ENCODE measurements around the gene GYS2. TPM values are rescaled to one million over a fixed set of nuclear protein-coding genes. Genes with fewer than 3 reads are reported as not detected.

GYS2 gene
- total RNA-seq, 4 donors from 2014 or later: not detected

DNA sequence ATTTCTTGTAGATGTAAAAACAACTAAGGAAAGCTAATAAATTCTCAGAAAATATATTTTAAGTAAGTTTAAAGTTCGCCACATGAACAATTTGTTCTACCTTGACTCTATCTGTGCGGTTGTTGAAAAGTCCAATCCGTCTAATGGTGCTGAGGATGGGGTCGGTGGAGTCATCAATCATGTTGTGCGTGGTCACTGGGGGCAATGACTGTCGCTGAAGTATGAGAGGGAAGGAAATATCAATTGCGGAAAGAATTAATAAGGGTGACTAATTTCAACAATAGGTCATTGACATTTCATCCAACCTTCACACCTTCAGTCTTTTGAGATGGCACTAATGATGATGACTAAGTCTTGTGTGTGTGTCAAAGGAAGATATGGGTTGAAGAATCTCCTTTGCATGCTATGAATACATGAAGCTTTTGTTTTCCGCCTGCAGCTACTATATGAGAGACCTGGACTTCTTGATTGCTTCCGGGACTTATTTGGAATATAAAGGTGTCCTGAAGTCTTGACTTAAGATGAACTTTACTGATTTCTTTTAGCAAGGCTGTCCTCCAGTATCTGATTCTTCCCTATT, 46.5 kb downstream of the GYS2 start:
- no peaks in the 10 kb centered on the region for H3K36me3 ChIP-seq
- H3K9me3 ChIP-seq: no peaks in the 10 kb centered on the region
- no peak for TF ChIP-seq POLR2A (IDR thresholded peaks at IDR 0.05)
- TF ChIP-seq, protein P1, sequence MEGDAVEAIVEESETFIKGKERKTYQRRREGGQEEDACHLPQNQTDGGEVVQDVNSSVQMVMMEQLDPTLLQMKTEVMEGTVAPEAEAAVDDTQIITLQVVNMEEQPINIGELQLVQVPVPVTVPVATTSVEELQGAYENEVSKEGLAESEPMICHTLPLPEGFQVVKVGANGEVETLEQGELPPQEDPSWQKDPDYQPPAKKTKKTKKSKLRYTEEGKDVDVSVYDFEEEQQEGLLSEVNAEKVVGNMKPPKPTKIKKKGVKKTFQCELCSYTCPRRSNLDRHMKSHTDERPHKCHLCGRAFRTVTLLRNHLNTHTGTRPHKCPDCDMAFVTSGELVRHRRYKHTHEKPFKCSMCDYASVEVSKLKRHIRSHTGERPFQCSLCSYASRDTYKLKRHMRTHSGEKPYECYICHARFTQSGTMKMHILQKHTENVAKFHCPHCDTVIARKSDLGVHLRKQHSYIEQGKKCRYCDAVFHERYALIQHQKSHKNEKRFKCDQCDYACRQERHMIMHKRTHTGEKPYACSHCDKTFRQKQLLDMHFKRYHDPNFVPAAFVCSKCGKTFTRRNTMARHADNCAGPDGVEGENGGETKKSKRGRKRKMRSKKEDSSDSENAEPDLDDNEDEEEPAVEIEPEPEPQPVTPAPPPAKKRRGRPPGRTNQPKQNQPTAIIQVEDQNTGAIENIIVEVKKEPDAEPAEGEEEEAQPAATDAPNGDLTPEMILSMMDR (IDR thresholded peaks at IDR 0.05): no peak
- intact Hi-C loops (cut with DNase I): no loop called here
- 80 to 85% methylated on average over 9 of the region's 9 CpGs for WGBS, 2 donors
- H3K27ac ChIP-seq: no peak overlapping the region
- no peaks in the 10 kb centered on the region for H3K4me1 ChIP-seq
- DNase-seq: no peak
- H3K4me3 ChIP-seq (replicated peaks in 1 of 3): no peak overlapping the region
- no peaks in the 10 kb centered on the region for H3K27me3 ChIP-seq

DNA sequence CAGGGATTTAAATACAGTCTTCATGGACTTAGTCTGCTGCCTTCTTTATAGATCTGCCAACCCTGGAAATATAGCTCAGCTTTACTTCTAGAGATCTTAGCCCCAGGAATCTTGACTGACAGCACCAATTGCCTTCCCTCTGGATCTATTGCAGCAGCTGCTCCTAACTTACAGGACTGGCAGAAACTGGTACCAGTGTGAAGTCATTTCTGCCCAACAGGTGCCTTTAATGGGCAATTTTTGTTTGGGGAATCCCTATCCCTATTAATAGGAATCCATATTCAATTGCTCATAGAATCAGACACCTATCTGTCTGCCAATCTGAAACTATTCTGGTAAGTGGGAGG, 51.3 kb downstream of the GYS2 start:
- Histone ChIP-seq H3K36me3 (no peaks in the 10 kb centered on the region), H3K27ac (no peak overlapping the region), H3K4me3 (replicated peaks in 1 of 3) (no peak overlapping the region), H3K9me3 (no peaks in the 10 kb centered on the region), H3K4me1 (peaks cover 10 to 12% of the 10 kb centered on the region in 2 donors), H3K27me3 (no peaks in the 10 kb centered on the region)
- DNase-seq: no peak
- no peak for TF ChIP-seq POLR2A (IDR thresholded peaks at IDR 0.05)
- TF ChIP-seq, protein P1 (IDR thresholded peaks at IDR 0.05): no peak
- intact Hi-C loops (cut with DNase I): no loop called here

DNA sequence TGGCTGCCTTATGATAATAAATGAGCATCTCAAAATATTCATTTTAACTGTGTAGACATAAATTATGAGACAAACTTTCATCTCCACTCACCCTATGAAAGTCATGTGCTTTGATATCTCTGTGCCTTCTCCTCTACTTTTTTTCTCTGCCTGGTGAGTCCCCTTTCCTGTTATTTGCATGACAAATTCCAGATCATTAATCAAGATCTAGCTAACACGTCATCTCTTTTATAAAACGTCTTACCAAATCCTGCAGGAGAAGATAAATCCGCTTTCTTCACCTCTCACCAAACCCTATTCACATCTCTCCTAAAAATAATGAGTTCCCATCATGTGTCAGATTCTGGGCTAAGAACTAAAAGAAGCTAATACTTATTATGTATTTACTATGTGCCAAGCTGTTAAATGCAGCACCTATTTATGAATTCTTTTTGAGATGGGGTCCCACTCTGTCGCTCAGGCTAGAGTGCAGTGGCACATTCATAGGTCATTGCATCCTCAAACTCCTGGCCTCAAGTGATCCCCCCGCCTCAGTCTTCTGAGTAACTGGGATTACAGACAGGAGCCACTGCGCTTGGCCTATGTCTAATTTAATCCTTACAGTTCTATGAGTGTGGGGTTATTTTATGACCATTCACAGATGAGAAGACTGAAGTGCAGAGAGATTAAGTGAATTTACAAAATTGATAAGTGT, 51.9 kb downstream of the GYS2 start:
- no peaks in the 10 kb centered on the region for H3K9me3 ChIP-seq
- peaks cover 10 to 12% of the 10 kb centered on the region in 2 donors for H3K4me1 ChIP-seq
- intact Hi-C loops (cut with DNase I): no loop called here
- no peak for DNase-seq
- no peaks in the 10 kb centered on the region for H3K36me3 ChIP-seq
- no peak overlapping the region for H3K4me3 ChIP-seq (replicated peaks in 1 of 3)
- 73 to 85% methylated on average over 6 of the region's 6 CpGs for WGBS, 2 donors
- H3K27ac ChIP-seq: peak overlapping the region in 1 of 3 donors; percentile 80
- H3K27me3 ChIP-seq: no peaks in the 10 kb centered on the region
- TF ChIP-seq POLR2A (IDR thresholded peaks at IDR 0.05): no peak
- TF ChIP-seq, protein P1 (IDR thresholded peaks at IDR 0.05): no peak

DNA sequence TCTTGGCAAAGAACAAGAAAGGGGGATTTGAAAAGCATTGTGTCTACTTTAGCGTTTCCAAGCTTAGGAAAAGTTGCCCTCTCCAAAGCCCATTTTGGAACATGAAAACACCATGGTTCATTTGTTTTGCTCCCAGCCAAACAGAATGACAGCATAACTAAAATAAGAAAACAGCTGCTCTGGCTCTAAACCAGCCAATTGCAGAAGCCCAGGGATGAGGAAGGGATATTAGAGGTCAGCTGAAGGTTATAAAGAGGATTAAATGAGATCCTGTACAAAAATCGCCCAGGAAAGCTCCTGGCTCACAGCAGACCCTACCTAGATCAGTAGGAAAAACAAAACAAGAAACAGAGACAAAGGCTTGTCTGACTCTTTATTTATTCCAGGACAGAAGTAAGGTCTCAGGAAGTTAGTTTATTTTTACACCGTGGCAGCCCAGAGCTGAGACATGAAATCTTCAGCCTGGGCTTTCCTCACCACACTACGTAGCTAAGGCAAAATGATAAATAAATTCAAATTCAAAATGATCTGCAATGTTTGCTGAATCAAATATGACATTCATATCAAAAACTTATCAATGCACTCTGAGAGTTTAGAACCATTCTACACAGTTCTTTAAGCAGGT, 52.7 kb downstream of the GYS2 start:
- Histone ChIP-seq H3K36me3 (no peaks in the 10 kb centered on the region), H3K4me3 (replicated peaks in 1 of 3) (no peak overlapping the region), H3K4me1 (peaks cover 10 to 12% of the 10 kb centered on the region in 2 donors), H3K27me3 (no peaks in the 10 kb centered on the region), H3K27ac (peak overlapping the region; percentile 35 to 80 (median 67)), H3K9me3 (no peaks in the 10 kb centered on the region)
- WGBS, 2 donors: 27 to 29% methylated on average over 4 of the region's 4 CpGs
- peak in 1 of 2 donors; percentile 10 for TF ChIP-seq POLR2A (IDR thresholded peaks at IDR 0.05)
- TF ChIP-seq, protein P1 (IDR thresholded peaks at IDR 0.05): no peak
- intact Hi-C loops (cut with DNase I): no loop called here
- peak in 1 of 2 donors; percentile 31 for DNase-seq

DNA sequence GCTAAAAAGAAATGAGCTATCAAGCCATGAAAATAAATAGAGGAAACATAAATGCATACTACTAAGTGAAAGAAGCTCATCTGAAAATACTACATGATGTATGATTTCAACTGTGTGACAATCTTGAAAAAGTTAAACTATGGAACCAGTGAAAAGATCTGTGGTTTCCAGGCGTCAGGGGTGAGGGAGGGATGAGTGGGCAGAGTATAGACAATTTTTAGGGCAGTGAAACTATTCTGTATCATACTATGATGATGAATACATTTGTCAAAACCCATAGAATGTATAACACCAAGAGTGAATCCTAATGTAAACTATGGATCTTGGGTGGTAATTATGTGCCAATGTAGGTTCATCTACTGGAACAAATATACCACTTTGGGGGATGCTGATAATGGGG, 57.2 kb downstream of the GYS2 start:
- Histone ChIP-seq H3K36me3 (no peaks in the 10 kb centered on the region), H3K4me1 (peaks cover 10 to 11% of the 10 kb centered on the region in 2 donors), H3K27me3 (no peaks in the 10 kb centered on the region), H3K9me3 (no peaks in the 10 kb centered on the region), H3K27ac (no peak overlapping the region), H3K4me3 (replicated peaks in 1 of 3) (no peak overlapping the region)
- TF ChIP-seq, protein P1 (IDR thresholded peaks at IDR 0.05): no peak
- TF ChIP-seq POLR2A (IDR thresholded peaks at IDR 0.05): no peak
- 81 to 90% methylated on average over 1 of the region's 1 CpG for WGBS, 2 donors
- intact Hi-C loops (cut with DNase I): no loop called here
- no peak for DNase-seq

All from thyroid gland (tissue), 4 donors.